C4-2B (cell line): ENCODE results near the gene PBX4.

ENCODE experiments used
- H3K27ac ChIP-seq: fragments of 450-650 bp; 2 replicates; pipeline ENCODE4 v1.5.1; 2017
- CTCF ChIP-seq: fragments of 450-650 bp; conservative IDR thresholded peaks from 2 replicates; pipeline ENCODE4 v1.5.1; 2017; ENCODE audit warnings: mild to moderate bottlenecking
- ZFX ChIP-seq: fragments of 450-650 bp; IDR thresholded peaks from 2 replicates; pipeline ENCODE4 v1.6.1; 2017

The PBX4 gene

GRCh38 chr19:19568802-19569756 is 49.4 kb downstream of the PBX4 start:
- no peak for TF ChIP-seq CTCF
- TF ChIP-seq ZFX, result no peak
- no peak overlapping the region for H3K27ac ChIP-seq

GRCh38 chr19:19567391-19567790 is 51.1 kb downstream of the PBX4 start:
- TF ChIP-seq ZFX, result no peak
- TF ChIP-seq CTCF, result no peak

GRCh38 chr19:19566306-19566705 is 52.2 kb downstream of the PBX4 start:
- no peak overlapping the region for H3K27ac ChIP-seq
- no peak for TF ChIP-seq CTCF
- no peak for TF ChIP-seq ZFX

More at GRCh38 chr19:19567391-19567790, 51.1 kb downstream of the PBX4 start:
- no peak overlapping the region for H3K27ac ChIP-seq

GRCh38 chr19:19563348-19563848 is 55.1 kb downstream of the PBX4 start:
- no peak overlapping the region for H3K27ac ChIP-seq
- no peak for TF ChIP-seq CTCF
- TF ChIP-seq ZFX, result no peak

- H3K27ac ChIP-seq, result no peak overlapping the region
- TF ChIP-seq ZFX, result no peak
- no peak for TF ChIP-seq CTCF
Measured at GRCh38 chr19:19562665-19563347, 55.7 kb downstream of the PBX4 start.

- H3K27ac ChIP-seq, result no peak overlapping the region
- no peak for TF ChIP-seq ZFX
- TF ChIP-seq CTCF, result no peak
Measured at GRCh38 chr19:19561946-19562664, 56.4 kb downstream of the PBX4 start.
